Motor neuron (in vitro differentiated cells): ENCODE results near the gene ACACB. TPM values are rescaled to one million over a fixed set of nuclear protein-coding genes. Genes with fewer than 3 reads are reported as not detected.
A peak's percentile ranks its signal among the peaks of the same experiment; 100 is the strongest.

Experiments used
- ATAC-seq, 8 experiments: fragments of 200-7000 bp; cut with Tn5 transposase; replicated peaks in 6 of 8; 2 replicates each; pipeline ENCODE4 v1.8.0; 2021; ENCODE audit warnings: mild to moderate bottlenecking in 8 of 8, moderate library complexity in 8 of 8
- H3K27ac ChIP-seq, 2 donors: fragments of 250-450 bp; sonication (Bioruptor Pico); 2 replicates each; pipeline ENCODE4 v1.9.0; 2021; ENCODE audit warnings: antibody characterized with exemption in 2 of 2, mild to moderate bottlenecking in 2 of 2, moderate library complexity in 1 of 2
- H3K4me1 ChIP-seq, 2 donors: fragments of 250-450 bp; sonication (Bioruptor Pico); replicated peaks in 1 of 2; 2 replicates each; pipeline ENCODE4 v1.6.1; 2021; ENCODE audit warnings: antibody characterized with exemption in 2 of 2, mild to moderate bottlenecking in 2 of 2, moderate library complexity in 1 of 2
- H3K4me3 ChIP-seq, 5 donors: fragments of 250-450 bp; sonication (Bioruptor Pico); 2 replicates each; pipeline ENCODE4 v1.9.0; 2021; ENCODE audit warnings: antibody characterized with exemption in 5 of 5, mild to moderate bottlenecking in 5 of 5, moderate library complexity in 4 of 5
- WGBS, 10 experiments: fragments of 450-650 bp; shearing (Covaris generic); methylation state at CpG; one replicate each; pipeline ENCODE4 v1.0.0; 2022; 5-methylcytosine and 5-hydroxymethylcytosine counted together
- in situ Hi-C, 9 experiments: fragments of 400-800 bp; cut with MboI; loops; one replicate each; pipeline ENCODE4 v1.15.0; 2021; ENCODE audit warnings: low sequenced_read_pairs in 9 of 9, low pct_unique_long_range_greater_than_20kb in 2 of 9; ENCODE audit not compliant: unreplicated experiment in 9 of 9
- total RNA-seq, 8 experiments: library from RNA; unstranded; fragments of 300-600 nt; gene quantifications; 2 replicates each; pipeline versions ENCODE4 v1.2.3 to v1.2.4, GENCODE V29; 2022

ACACB gene
- total RNA-seq, 8 experiments from 2014 or later, result 1.9 to 8.0 (median 4.2) TPM

DNA sequence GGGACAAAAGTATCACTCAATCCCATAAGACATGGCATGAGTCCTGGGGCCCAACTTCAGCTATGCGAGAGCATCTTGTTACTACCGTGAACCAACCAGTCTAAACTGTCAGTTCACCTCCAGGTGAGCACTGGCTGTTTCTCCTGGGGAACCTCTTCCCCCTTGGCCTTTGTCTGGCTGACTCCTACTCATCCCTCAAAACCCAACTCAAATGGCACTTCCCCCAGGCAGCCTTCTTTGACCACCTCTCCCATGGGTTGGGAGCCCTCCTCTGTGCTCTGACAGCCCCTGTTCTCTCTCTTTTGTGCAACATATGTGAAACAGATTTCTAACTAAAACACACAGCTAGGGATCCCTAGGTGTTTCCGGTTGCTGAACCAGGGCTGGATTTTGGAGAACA is 155.0 kb downstream of the ACACB start:
- Histone ChIP-seq H3K4me1 (peaks cover 0 to 4% of the 10 kb centered on the region in 2 donors), H3K4me3 (no peak overlapping the region), H3K27ac (no peak overlapping the region)
- 0 to 100% (median 82%) methylated on average over 1 to 2 of the region's 3 CpGs; no CpG with 5 or more reads in 7 of the 10 experiments for WGBS, 10 experiments
- in situ Hi-C loops, result loop anchor here in 2 of 9 experiments (25.0 kb wide), 1 partner anchor 116 kb away; no protein-coding TSS in a partner anchor
- no peak for ATAC-seq

DNA sequence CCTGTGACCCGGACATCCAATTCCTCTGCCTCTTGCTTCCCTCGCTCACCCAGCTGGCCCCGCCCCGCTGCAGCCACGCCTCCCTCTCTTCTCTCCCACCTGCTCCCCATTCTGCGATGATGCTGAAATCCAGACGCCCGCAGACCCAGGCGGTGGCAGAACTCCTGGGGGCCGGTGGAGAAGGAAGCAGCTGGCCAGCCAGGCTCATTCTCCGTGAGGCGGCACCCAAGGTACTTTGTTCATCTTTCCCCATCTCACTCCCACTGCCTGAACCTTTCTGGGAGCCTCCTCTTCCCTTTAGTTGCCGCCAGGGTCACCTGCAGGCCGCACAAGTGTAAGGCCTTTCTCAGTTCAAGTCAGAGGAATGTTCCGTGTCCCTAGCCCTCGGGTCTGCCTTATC is 157.0 kb downstream of the ACACB start:
- ATAC-seq, result peak in 5 of 8 experiments; percentile 59 to 89 (median 79)
- H3K4me1 ChIP-seq, result peaks cover 4 to 10% of the 10 kb centered on the region in 2 donors
- 13 to 55% (median 40%) methylated on average over 1 to 6 of the region's 16 CpGs; no CpG with 5 or more reads in 3 of the 10 experiments for WGBS, 10 experiments
- in situ Hi-C loops, result loop anchor here in 2 of 9 experiments (25.0 kb wide), 1 partner anchor 114 kb away; no protein-coding TSS in a partner anchor
- peak overlapping the region in 1 of 2 donors; percentile 55 for H3K27ac ChIP-seq
- no peak overlapping the region for H3K4me3 ChIP-seq

DNA sequence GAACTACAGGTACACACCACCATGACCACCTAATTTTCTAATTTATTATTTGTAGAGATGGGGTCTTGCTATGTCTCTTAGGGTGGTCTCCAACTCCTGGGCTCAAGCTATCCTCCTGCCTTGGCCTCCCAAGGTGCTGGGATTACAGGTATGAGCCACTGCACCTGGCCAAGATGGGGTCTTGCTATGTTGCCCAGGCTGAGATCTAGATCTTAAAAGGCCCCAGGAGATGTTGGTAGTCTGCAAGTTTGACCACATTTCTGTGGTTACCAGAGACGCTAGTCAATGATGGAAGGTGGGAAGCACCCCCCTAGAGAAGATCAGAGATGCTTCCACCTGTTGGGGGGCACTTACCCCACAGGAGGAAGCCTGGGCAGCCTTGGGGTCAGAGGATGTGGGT is 158.0 kb downstream of the ACACB start:
- H3K4me1 ChIP-seq, result peaks cover 5 to 13% of the 10 kb centered on the region in 2 donors
- no peak overlapping the region for H3K27ac ChIP-seq
- ATAC-seq, result no peak
- no peak overlapping the region for H3K4me3 ChIP-seq
- in situ Hi-C loops, result loop anchor here in 2 of 9 experiments (25.0 kb wide), 1 partner anchor 113 kb away; no protein-coding TSS in a partner anchor
- 60 to 86% methylated on average over 1 of the region's 1 CpG; no CpG with 5 or more reads in 8 of the 10 experiments for WGBS, 10 experiments

DNA sequence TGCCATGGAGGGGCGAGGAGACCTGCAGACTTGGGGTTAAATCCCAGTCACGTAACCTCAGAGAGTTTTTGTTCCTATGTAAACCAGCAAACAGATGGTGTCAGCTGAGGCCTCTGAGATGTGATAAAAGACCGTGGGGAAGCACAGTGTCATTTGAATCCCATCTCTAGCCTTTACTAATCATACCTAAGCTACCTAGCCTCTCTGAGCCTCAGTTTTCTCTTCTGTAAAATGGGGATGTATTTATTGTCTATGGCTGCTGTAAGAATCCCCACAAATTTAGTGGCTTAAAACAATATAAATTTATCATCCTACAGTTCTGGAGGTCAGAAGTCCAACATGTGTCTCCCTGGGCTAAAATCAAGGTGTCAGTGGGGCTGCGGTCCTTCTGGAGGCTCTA is 158.8 kb downstream of the ACACB start:
- 0 to 100% (median 85%) methylated on average over 1 to 3 of the region's 4 CpGs; no CpG with 5 or more reads in 2 of the 10 experiments for WGBS, 10 experiments
- Histone ChIP-seq H3K27ac (no peak overlapping the region), H3K4me1 (peaks cover 5 to 13% of the 10 kb centered on the region in 2 donors), H3K4me3 (no peak overlapping the region)
- in situ Hi-C loops, result no loop called here
- no peak for ATAC-seq

DNA sequence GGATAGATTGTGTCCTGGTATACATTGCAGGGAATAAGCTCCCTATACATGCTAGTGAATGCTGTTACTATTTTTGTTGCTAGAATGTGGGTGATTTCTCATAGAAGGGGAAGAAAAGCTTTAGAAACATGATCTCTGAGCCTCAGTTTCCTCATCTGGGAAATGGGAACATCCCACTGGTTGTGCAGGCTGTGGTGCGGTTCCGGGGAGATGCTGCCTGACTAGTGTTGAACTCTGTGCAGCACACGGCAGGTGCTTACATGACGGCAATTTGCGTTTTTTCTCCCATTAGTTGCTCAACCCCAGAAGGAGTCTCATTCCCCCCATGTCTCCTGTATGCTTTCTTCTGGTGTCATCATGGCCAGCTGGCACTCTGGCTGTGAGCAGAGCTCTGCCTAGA is 159.8 kb downstream of the ACACB start:
- Histone ChIP-seq H3K4me1 (peaks cover 5 to 13% of the 10 kb centered on the region in 2 donors), H3K4me3 (no peak overlapping the region), H3K27ac (no peak overlapping the region)
- in situ Hi-C loops, result no loop called here
- no peak for ATAC-seq
- WGBS, 10 experiments, result 66 to 100% (median 84%) methylated on average over 2 to 5 of the region's 5 CpGs; no CpG with 5 or more reads in 5 of the 10 experiments

DNA sequence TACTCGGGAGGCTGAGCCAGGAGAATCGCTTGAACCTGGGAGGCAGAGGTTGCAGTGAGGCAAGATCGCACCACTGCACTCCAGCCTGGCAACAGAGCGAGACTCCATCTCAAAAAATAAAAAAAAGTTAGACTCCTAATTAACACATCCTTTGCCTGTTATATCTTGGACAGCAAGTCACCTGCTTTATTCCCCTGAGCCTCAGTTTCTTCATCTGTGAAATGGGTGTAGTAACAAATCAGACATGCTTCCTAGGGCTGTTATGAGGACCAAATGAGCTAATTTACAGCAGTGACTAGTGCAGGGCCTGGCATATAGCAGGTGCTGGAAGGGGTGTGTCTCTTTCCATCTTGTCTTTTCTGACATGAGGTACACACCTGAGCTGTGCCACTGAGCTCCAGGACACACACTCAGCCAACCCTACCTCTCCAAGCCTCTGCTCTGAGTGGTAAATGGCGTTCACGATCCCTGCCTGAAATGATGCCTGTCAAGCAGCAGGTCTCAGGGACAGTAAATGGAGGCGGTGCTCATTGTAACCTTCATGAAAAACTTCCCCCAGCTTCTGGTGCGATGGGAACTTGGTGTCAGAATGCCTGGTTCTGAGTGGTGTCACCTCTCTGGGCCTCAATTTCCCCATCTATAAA is 161.0 kb downstream of the ACACB start:
- no peak overlapping the region for H3K4me3 ChIP-seq
- H3K27ac ChIP-seq, result no peak overlapping the region
- no peak for ATAC-seq
- peaks cover 5 to 13% of the 10 kb centered on the region in 2 donors for H3K4me1 ChIP-seq
- in situ Hi-C loops, result no loop called here
- WGBS, 10 experiments, result 82 to 100% (median 92%) methylated on average over 2 to 6 of the region's 8 CpGs; no CpG with 5 or more reads in 3 of the 10 experiments

DNA sequence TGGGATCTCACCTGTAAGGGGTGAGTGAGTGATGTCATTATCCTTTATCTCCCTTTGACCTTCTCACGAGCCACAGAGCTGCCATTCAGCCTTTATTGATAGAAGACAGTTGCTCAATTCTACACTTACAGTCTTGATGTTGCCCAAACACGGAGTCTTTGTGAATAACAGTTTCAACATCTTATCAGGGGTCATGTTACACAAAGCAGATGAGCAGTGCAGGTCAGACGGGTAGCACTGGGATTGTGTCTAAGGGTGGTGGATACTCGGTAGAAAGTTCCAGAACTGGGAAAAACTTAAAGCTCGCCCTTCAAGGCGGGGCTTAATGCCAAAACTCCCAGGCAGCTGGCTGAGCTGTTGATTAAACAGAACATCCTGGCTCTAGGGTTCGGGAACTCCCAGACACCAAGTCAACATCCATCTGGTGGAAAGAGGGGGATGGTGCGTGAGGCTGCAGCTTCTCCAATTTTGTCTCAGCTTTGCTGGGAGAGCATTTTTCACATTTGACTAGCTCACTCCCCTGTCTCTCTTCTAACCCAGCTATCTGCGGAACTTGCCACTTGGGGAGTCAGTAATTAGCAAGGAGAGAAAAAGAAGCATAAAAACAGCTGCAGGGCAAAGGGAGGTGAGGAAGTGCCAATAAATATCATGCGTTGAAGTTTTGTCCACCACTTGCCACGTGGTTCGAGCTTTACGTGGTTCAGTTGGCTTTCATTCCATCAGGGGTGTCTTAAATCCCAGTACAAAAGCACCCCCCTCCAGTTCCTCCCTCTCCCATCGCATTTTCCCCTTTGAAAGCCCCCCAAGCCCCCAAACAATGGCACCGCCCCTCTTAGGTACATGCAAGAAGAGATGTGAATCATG is 161.7 kb downstream of the ACACB start:
- in situ Hi-C loops, result no loop called here
- Histone ChIP-seq H3K27ac (no peak overlapping the region), H3K4me3 (no peak overlapping the region), H3K4me1 (peaks cover 5 to 13% of the 10 kb centered on the region in 2 donors)
- 0 to 80% (median 48%) methylated on average over 1 to 8 of the region's 15 CpGs for WGBS, 10 experiments
- ATAC-seq, result peak in 5 of 8 experiments; percentile 15 to 89 (median 76)

DNA sequence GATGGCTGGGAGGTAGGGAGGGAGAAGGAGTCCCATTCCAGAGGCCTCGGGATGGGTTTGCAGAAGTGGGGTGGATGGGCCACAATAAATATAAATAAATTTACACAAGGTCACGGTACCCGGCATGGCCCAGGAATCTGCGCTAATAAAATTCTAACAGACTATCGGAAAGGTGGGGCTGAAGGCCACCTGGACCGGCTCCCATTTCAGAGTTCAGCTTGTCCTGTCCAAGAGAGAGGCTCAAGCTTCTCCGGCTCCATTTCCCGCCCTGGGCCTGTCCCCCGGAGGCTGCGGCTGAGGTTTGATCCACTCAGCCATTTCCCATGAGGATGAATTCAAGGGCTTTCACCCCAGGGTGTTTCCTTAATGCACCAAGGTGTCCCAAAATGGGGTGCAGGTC is 162.5 kb downstream of the ACACB start:
- 20 to 100% (median 89%) methylated on average over 1 to 6 of the region's 10 CpGs; no CpG with 5 or more reads in 4 of the 10 experiments for WGBS, 10 experiments
- no peak overlapping the region for H3K4me3 ChIP-seq
- H3K27ac ChIP-seq, result no peak overlapping the region
- peaks cover 5 to 9% of the 10 kb centered on the region in 2 donors for H3K4me1 ChIP-seq
- ATAC-seq, result no peak
- in situ Hi-C loops, result no loop called here

DNA sequence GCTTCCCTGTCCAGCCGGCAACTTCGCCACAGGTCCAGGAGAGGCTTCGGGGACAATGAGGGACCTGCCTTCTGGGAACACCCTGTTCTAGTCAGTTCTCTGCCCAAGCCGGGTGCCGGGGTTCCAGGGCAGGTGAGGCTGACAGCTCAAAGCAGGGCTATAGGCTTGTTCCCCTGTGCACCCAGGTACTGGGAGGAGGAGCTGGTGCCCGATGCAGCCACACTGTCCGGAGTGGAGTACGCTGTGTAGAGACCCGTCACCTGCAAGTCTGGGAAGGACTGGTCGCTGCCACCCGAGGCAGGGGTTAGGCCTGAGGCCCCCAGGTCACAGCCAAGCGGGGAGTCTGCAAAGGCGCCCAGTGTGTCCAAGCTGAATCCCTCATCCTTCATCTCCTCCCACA is 163.1 kb downstream of the ACACB start:
- 40 to 100% (median 92%) methylated on average over 1 to 5 of the region's 13 CpGs; no CpG with 5 or more reads in 4 of the 10 experiments for WGBS, 10 experiments
- H3K27ac ChIP-seq, result no peak overlapping the region
- ATAC-seq, result no peak

DNA sequence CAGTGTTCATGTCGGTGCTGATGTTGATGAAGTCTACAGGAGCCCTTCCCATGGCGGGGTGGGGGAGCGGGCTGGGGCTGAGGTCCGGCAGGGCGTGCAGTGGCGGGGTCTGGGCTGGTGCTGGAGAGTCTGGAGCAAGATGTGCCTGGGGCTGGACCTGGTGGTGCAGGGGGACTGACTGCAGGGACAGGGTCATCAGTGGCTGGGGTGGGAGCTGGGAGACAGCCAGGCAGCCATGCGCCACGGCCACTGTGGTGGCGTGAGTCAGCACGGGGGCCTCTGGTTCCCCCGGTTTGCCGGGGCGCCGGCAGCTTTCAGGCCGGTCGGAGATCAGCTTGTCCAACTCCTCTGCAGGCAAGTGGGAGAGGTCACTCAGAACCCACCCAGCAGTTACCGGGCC is 165.1 kb downstream of the ACACB start:
- WGBS, 10 experiments, result 88 to 96% methylated on average over 2 to 5 of the region's 17 CpGs; no CpG with 5 or more reads in 8 of the 10 experiments
- Histone ChIP-seq H3K4me1 (peaks cover 5 to 9% of the 10 kb centered on the region in 2 donors), H3K27ac (no peak overlapping the region), H3K4me3 (no peak overlapping the region)
- in situ Hi-C loops, result no loop called here
- no peak for ATAC-seq

More for the DNA sequence above, 163.1 kb downstream of the ACACB start:
- H3K4me3 ChIP-seq, result no peak overlapping the region
- peaks cover 5 to 9% of the 10 kb centered on the region in 2 donors for H3K4me1 ChIP-seq
- in situ Hi-C loops, result no loop called here

DNA sequence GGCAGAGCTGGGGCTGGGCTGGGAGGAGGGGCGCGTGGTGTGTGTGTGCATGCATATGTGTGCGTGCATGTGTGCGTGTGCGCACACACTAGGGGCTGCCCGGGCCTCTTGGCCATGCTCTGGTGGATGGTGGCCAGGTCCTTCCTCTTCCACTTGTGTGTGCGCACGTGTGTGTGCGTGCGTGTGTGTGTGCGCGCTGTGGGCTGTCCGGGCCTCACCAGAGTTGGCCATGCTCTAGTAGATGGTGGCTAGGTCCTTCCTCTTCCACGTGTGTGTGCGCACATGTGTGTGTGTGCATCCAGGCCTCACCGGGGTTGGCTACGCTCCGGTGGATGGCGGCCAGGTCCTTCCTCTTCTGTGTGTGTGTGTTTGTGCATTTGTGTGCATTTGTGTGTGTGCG is 168.0 kb downstream of the ACACB start:
- 86 to 100% (median 92%) methylated on average over 5 to 7 of the region's 20 CpGs; no CpG with 5 or more reads in 7 of the 10 experiments for WGBS, 10 experiments
- Histone ChIP-seq H3K4me1 (no peaks in the 10 kb centered on the region), H3K27ac (no peak overlapping the region), H3K4me3 (no peak overlapping the region)
- in situ Hi-C loops, result no loop called here
- ATAC-seq, result no peak

DNA sequence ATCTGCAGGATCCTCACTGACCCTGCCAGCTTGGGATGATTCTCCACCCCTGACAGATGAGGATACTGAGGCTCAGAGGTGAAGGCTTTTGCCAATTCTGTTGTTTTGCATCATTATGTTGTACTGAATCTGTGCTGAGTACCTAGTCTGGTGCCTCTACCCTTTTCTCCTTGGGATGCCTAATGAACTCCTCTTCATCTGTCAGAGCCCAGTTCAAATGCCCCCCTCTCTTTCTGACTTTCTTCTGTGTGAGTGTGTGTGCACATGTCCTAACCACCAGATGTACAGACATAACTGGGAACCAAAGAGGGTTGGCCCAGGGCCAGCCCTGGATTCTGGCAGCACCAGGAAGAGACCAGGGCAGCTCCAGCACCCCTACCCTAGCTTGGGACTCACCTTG is 169.9 kb downstream of the ACACB start:
- H3K27ac ChIP-seq, result no peak overlapping the region
- no peak for ATAC-seq
- no peak overlapping the region for H3K4me3 ChIP-seq
- in situ Hi-C loops, result no loop called here
- H3K4me1 ChIP-seq, result peaks cover 7 to 9% of the 10 kb centered on the region in 2 donors

DNA sequence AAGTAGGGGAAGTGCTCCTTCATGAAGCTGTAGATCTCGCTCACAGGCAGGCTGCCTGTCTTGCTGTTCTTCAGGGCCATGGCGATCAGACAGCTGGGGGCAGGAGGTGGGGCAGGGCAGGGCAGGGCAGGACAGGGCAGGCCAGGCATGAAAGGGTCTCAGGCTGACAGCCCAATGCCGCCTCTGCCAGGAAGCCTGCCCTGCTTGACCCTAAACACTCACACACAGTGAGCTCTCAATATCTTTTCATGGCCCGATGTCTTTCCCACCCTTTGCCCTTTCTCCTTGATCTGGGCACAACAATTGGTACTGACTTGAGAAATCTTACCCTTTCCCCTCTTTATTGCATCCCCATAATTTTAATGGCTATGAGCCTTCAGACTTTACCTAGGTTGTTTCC is 170.3 kb downstream of the ACACB start:
- peaks cover 7 to 10% of the 10 kb centered on the region in 2 donors for H3K4me1 ChIP-seq
- no peak for ATAC-seq
- no peak overlapping the region for H3K27ac ChIP-seq
- whole genome bisulfite sequencing, 10 experiments, result 67 to 100% (median 69%) methylated on average over 1 to 2 of the region's 4 CpGs; no CpG with 5 or more reads in 6 of the 10 experiments
- H3K4me3 ChIP-seq, result no peak overlapping the region
- in situ Hi-C loops, result no loop called here
